GM19238 (cell line): ENCODE measurements around the gene AHRR.

ENCODE experiments used
- DNase-seq: peaks from one replicate; pipeline ENCODE4 v3.0.0; 2011; ENCODE audit warnings: low spot score; ENCODE audit not compliant: insufficient read length

AHRR gene

GRCh38 chr5:458547-459353 is 137.2 kb downstream of the AHRR start:
- DNase-seq, result peak; percentile 37

- DNase-seq, result no peak
These were observed 138.2 kb downstream of the AHRR start for GRCh38 chr5:459562-460272.

- no peak for DNase-seq
These were observed 138.7 kb downstream of the AHRR start for GRCh38 chr5:460273-460625.

- no peak for DNase-seq
These were observed 140.6 kb downstream of the AHRR start for GRCh38 chr5:462051-462481.

- DNase-seq, result no peak
These were observed 141.8 kb downstream of the AHRR start for GRCh38 chr5:463301-463700.

GRCh38 chr5:463952-464351 is 142.4 kb downstream of the AHRR start:
- DNase-seq, result no peak

- no peak for DNase-seq
These were observed 142.9 kb downstream of the AHRR start for GRCh38 chr5:464446-464842.

GRCh38 chr5:464843-465590 is 143.5 kb downstream of the AHRR start:
- no peak for DNase-seq

- DNase-seq, result no peak
These were observed 144.3 kb downstream of the AHRR start for GRCh38 chr5:465591-466403.

GRCh38 chr5:466661-467310 is 145.3 kb downstream of the AHRR start:
- DNase-seq, result no peak

GRCh38 chr5:468401-468800 is 146.9 kb downstream of the AHRR start:
- DNase-seq, result no peak

- DNase-seq, result no peak
These were observed 148.4 kb downstream of the AHRR start for GRCh38 chr5:469752-470483.

- DNase-seq, result no peak
These were observed 149.6 kb downstream of the AHRR start for GRCh38 chr5:470961-471749.

- no peak for DNase-seq
These were observed 150.2 kb downstream of the AHRR start for GRCh38 chr5:471750-472058.

GRCh38 chr5:472076-472655 is 150.7 kb downstream of the AHRR start:
- peak; percentile 68 for DNase-seq

- DNase-seq, result peak; percentile 99
These were observed 151.4 kb downstream of the AHRR start for GRCh38 chr5:472656-473550.

- DNase-seq, result peak; percentile 57
These were observed 152.2 kb downstream of the AHRR start for GRCh38 chr5:473551-474192.
